PC-3 (cell line): ENCODE measurements around the gene SVIL. TPM values are rescaled to one million over a fixed set of nuclear protein-coding genes. Genes with fewer than 3 reads are reported as not detected.
"Not testable (repeated sequence)": the region's sequence is repeated elsewhere in the genome, so short reads cannot be mapped to it uniquely, and the experiment has no call there.

Experiments used
- ATAC-seq: fragments of 200-7000 bp; cut with Tn5 transposase; 2 replicates; pipeline ENCODE4 v1.9.1; 2020; ENCODE audit warnings: mild to moderate bottlenecking, moderate library complexity
- BruUV-seq: library from RNA; stranded (reverse); fragments of 400-500 nt; replicated peaks from 2 replicates; lab custom pipeline; 2021; lab: Mats Ljungman, UMichigan
- CTCF ChIA-PET: fragments of 300-600 bp; sonication (Branson Sonifier 250); formaldehyde crosslinking; loops from one replicate; lab custom pipeline; 2022; ENCODE audit warnings: antibody characterized with exemption; lab: Charles Lee
- POLR2A ChIA-PET: fragments of 300-600 bp; sonication (Branson Sonifier 250); formaldehyde crosslinking; loops from one replicate; lab custom pipeline; 2022; ENCODE audit warnings: antibody characterized with exemption; ENCODE audit not compliant: unreplicated experiment; lab: Charles Lee
- DNase-seq: peaks from one replicate; pipeline ENCODE4 v3.0.0-alpha.2; 2015
- H2AFZ ChIP-seq: fragments of 300-600 bp; sonication (generic); 2 replicates; pipeline ENCODE4 v1.6.0; 2016; ENCODE audit warnings: antibody characterized with exemption, low read length
- H3F3A ChIP-seq: fragments of 300-600 bp; sonication (generic); one replicate; pipeline ENCODE4 v1.6.0; 2017; ENCODE audit warnings: antibody characterized with exemption, low read length, control low read depth, mild to moderate bottlenecking; ENCODE audit not compliant: unreplicated experiment
- H3K27ac ChIP-seq: fragments of 300-600 bp; sonication (generic); 2 replicates; pipeline ENCODE4 v1.5.1; 2016; ENCODE audit warnings: mild to moderate bottlenecking, low read length
- H3K27me3 ChIP-seq: fragments of 300-600 bp; sonication (generic); 2 replicates; pipeline ENCODE4 v1.6.1; 2016; ENCODE audit warnings: low read length, mixed read lengths
- H3K36me3 ChIP-seq: fragments of 300-600 bp; sonication (generic); 2 replicates; pipeline ENCODE4 v1.6.1; 2016; ENCODE audit warnings: low read depth, mixed run types, low read length, mixed read lengths
- H3K4me1 ChIP-seq: fragments of 300-600 bp; sonication (generic); 2 replicates; pipeline ENCODE4 v1.5.1; 2016; ENCODE audit warnings: low read length; ENCODE audit not compliant: insufficient read depth
- H3K4me2 ChIP-seq: fragments of 300-600 bp; sonication (generic); 2 replicates; pipeline ENCODE4 v1.6.0; 2016; ENCODE audit warnings: low read length
- H3K4me3 ChIP-seq: fragments of 300-600 bp; sonication (generic); 2 replicates; pipeline ENCODE4 v1.5.1; 2016; ENCODE audit warnings: mild to moderate bottlenecking, low read length, mixed read lengths
- H3K79me2 ChIP-seq: fragments of 300-600 bp; sonication (generic); 2 replicates; pipeline ENCODE4 v1.6.1; 2017; ENCODE audit warnings: low read length, mixed read lengths
- H3K9ac ChIP-seq: fragments of 300-600 bp; sonication (generic); 2 replicates; pipeline ENCODE4 v1.6.0; 2016; ENCODE audit warnings: mild to moderate bottlenecking, low read length
- H3K9me2 ChIP-seq: fragments of 300-600 bp; sonication (generic); replicated peaks from 2 replicates; pipeline ENCODE4 v1.6.1; 2016; ENCODE audit warnings: mixed run types, low read length, mixed read lengths
- H3K9me3 ChIP-seq: fragments of 300-600 bp; sonication (generic); 2 replicates; pipeline ENCODE4 v1.6.1; 2016; ENCODE audit warnings: low read length, mixed read lengths
- H4K20me1 ChIP-seq: fragments of 300-600 bp; sonication (generic); 2 replicates; pipeline ENCODE4 v1.6.1; 2016; ENCODE audit warnings: low read length, mixed read lengths
- CTCF ChIP-seq: fragments of 300-600 bp; sonication (generic); conservative IDR thresholded peaks from 2 replicates; pipeline ENCODE4 v1.5.1; 2017; ENCODE audit warnings: antibody characterized with exemption, low read depth, mild to moderate bottlenecking, low read length
- EZH2 ChIP-seq: fragments of 300-600 bp; sonication (generic); IDR thresholded peaks from one replicate; pipeline ENCODE4 v1.6.1; 2017; ENCODE audit warnings: antibody characterized with exemption, mild to moderate bottlenecking, low read length; ENCODE audit not compliant: unreplicated experiment
- EZH2phosphoT487 ChIP-seq: fragments of 300-600 bp; sonication (generic); IDR thresholded peaks from 2 replicates; pipeline ENCODE4 v1.6.1; 2018; ENCODE audit warnings: mild to moderate bottlenecking, antibody characterized with exemption, low read length, borderline replicate concordance
- intact Hi-C: fragments of 100-400 bp; cut with micrococcal nuclease; formaldehyde crosslinking; loops from 2 replicates; pipeline ENCODE4 v1.9.0; 2023
- total RNA-seq: library from RNA; depleted of rRNA; stranded (reverse); fragments of >200 nt; gene quantifications from 2 replicates; pipeline ENCODE4 v1.2.3, GENCODE V29; 2014

The SVIL gene
- total RNA-seq, 1 experiment from 2014 or later, result 19.2 TPM

GRCh38 chr10:29588629-29589421 is 45.9 kb downstream of the SVIL start:
- ATAC-seq, result no peak
- Histone ChIP-seq H3K9ac (peak overlapping the region; percentile 76), H3K27ac (peak overlapping the region; percentile 96), H3K4me1 (peaks cover 31% of the 10 kb centered on the region), H3K9me2 (no peaks in the 10 kb centered on the region), H3K4me3 (no peak overlapping the region), H3K79me2 (peaks cover 9% of the 10 kb centered on the region; the same call in 1 of the 2 replicates), H3K4me2 (peak overlapping the region; percentile 64), H3F3A (no peaks in the 10 kb centered on the region), H3K9me3 (no peaks in the 10 kb centered on the region), H2AFZ (no peak overlapping the region), H3K27me3 (no peaks in the 10 kb centered on the region), H3K36me3 (no peaks in the 10 kb centered on the region), H4K20me1 (no peaks in the 10 kb centered on the region)
- POLR2A ChIA-PET, result interaction anchor here (0.6 kb wide), 1 partner anchor 195 kb away, joined by 3 read pairs; no protein-coding TSS in a partner anchor
- no peak for TF ChIP-seq CTCF
- TF ChIP-seq EZH2phosphoT487, result no peak
- TF ChIP-seq EZH2, result no peak
- BruUV-seq, result no TSS peak
- intact Hi-C loops, result no loop called here
- DNase-seq, result peak; percentile 43
- CTCF ChIA-PET, result no interaction called here

- H2AFZ ChIP-seq, ATAC-seq, H3K9me2 ChIP-seq, H3K36me3 ChIP-seq, H3F3A ChIP-seq, H3K4me3 ChIP-seq, POLR2A ChIA-PET, H3K9ac ChIP-seq, DNase-seq, H3K27me3 ChIP-seq, CTCF ChIA-PET, H3K79me2 ChIP-seq, BruUV-seq, intact Hi-C loops, H4K20me1 ChIP-seq, H3K9me3 ChIP-seq, H3K4me2 ChIP-seq: not testable (repeated sequence)
- Histone ChIP-seq H3K27ac (peak overlapping the region; percentile 96), H3K4me1 (peaks cover 40% of the 10 kb centered on the region)
Observed at GRCh38 chr10:29587750-29588628, 46.8 kb downstream of the SVIL start.

GRCh38 chr10:29587102-29587749 is 47.5 kb downstream of the SVIL start:
- H3K27me3 ChIP-seq, DNase-seq, H3K4me2 ChIP-seq, H3K9ac ChIP-seq, H3K9me2 ChIP-seq, CTCF ChIA-PET, H3K27ac ChIP-seq, BruUV-seq, ATAC-seq, H2AFZ ChIP-seq, H3K79me2 ChIP-seq, H3F3A ChIP-seq, intact Hi-C loops, H4K20me1 ChIP-seq, POLR2A ChIA-PET, H3K9me3 ChIP-seq, H3K36me3 ChIP-seq, H3K4me3 ChIP-seq: not testable (repeated sequence)
- H3K4me1 ChIP-seq, result peaks cover 41% of the 10 kb centered on the region
